Raji (cell line): ENCODE results near the gene VSIG8.

Experiments
- POLR2A ChIP-seq: IDR thresholded peaks from 2 replicates; pipeline ENCODE4 v1.6.1; 2011; ENCODE audit warnings: low read depth, low read length, control low read depth; ENCODE audit not compliant: insufficient read depth

The VSIG8 gene

GRCh38 chr1:159891275-159892157 lies 29.1 kb upstream of the VSIG8 start:
- no peak for TF ChIP-seq POLR2A

- no peak for TF ChIP-seq POLR2A
Observed at GRCh38 chr1:159890390-159890789, 27.9 kb upstream of the VSIG8 start.

- TF ChIP-seq POLR2A, result no peak
Observed at GRCh38 chr1:159889821-159890252, 27.4 kb upstream of the VSIG8 start.

GRCh38 chr1:159889202-159889601 lies 26.7 kb upstream of the VSIG8 start:
- TF ChIP-seq POLR2A, result no peak

GRCh38 chr1:159884296-159884695 lies 21.8 kb upstream of the VSIG8 start:
- no peak for TF ChIP-seq POLR2A

GRCh38 chr1:159883134-159883533 lies 20.7 kb upstream of the VSIG8 start:
- no peak for TF ChIP-seq POLR2A

GRCh38 chr1:159882527-159882862 lies 20.0 kb upstream of the VSIG8 start:
- no peak for TF ChIP-seq POLR2A

GRCh38 chr1:159881622-159882526 lies 19.4 kb upstream of the VSIG8 start:
- TF ChIP-seq POLR2A, result no peak

- no peak for TF ChIP-seq POLR2A
Observed at GRCh38 chr1:159880430-159880829, 18.0 kb upstream of the VSIG8 start.

- no peak for TF ChIP-seq POLR2A
Observed at GRCh38 chr1:159879977-159880376, 17.5 kb upstream of the VSIG8 start.

GRCh38 chr1:159879136-159879535 lies 16.7 kb upstream of the VSIG8 start:
- no peak for TF ChIP-seq POLR2A

- no peak for TF ChIP-seq POLR2A
Observed at GRCh38 chr1:159877695-159878444, 15.4 kb upstream of the VSIG8 start.

- no peak for TF ChIP-seq POLR2A
Observed at GRCh38 chr1:159873530-159874143, 11.2 kb upstream of the VSIG8 start.

- no peak for TF ChIP-seq POLR2A
Observed at GRCh38 chr1:159872891-159873290, 10.4 kb upstream of the VSIG8 start.

- no peak for TF ChIP-seq POLR2A
Observed at GRCh38 chr1:159870704-159871103, 8.2 kb upstream of the VSIG8 start.
